NCI-H1694 treated with DMSO at 0.1 percent for 48 hours (cell line): ENCODE results near the gene SCD5.

Experiments
- DNase-seq: peaks from one replicate; lab custom pipeline; 2025; lab: John Stamatoyannopoulos, UW

Gene SCD5

DNA sequence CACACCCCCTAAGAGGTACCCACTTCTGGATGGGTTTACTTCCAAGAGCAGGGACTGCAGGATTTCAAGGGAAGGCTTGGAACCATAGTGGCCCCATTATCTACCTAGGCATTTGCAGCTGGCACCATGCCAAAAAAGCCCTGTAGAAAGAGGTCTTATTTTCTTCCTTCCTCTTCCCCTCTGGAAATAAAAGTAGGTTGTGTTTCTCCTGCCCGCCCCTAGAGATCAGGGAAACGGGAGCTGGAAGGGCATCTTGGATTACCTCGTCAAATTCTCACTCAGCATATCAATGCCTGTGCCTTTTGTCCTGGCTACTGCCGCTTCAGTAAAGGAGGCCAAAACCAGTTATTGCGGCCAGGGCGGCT is 1.6 kb downstream of the SCD5 start:
- DNase-seq = no peak

DNA sequence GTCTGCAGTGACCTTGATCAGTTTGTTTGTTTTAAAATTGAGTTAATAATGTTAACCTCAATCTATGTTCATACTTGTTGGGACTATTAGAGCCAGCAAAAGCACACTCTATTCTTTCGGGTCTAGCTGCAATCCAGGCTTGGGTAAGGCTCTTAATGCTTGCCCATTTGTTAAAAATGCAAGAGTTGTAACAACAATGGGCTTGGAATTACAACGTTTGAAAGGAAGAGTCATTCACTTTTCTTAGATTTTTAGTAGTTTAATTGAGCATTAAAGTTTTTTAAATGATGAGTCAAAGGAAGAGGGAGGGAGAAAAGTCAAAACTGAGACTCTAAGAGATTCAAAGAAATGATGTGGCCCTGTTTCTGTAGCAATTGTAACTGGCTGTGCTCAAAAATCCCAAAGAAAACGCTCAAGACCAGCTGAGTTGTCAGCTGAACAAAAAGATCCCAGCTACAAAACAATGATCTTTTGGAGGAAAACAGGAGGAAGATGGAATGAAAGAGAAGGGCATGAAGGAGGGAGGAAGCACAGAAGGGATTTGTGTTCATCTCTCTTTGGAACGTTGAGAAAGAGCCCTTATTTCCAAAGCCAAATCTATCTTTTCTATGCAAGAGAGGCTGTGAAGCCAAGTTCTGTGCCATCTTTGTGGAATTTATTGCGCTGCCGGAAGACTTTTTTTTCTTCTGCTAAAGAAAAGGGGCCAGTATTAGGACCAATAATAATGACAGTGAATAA is 5.5 kb downstream of the SCD5 start:
- DNase-seq = no peak

DNA sequence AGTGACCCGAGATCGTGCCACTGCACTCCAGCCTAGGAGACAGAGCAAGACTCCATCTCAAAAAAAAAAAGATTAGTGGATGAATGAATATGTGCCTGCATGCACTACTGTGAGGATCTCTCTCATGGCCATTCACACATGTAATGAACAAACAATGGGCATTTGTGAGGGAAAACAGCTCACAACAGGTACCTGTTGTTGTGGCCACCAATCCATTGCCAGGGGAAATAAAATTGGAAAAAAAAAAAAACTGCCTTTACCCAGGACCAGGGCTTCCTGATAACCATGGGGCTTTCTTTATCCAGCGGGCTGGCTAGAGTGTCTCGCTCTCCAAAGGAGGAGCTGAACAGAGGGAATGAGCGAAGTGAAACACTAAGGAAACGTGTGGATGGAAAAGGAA is 7.4 kb downstream of the SCD5 start:
- DNase-seq = no peak

DNA sequence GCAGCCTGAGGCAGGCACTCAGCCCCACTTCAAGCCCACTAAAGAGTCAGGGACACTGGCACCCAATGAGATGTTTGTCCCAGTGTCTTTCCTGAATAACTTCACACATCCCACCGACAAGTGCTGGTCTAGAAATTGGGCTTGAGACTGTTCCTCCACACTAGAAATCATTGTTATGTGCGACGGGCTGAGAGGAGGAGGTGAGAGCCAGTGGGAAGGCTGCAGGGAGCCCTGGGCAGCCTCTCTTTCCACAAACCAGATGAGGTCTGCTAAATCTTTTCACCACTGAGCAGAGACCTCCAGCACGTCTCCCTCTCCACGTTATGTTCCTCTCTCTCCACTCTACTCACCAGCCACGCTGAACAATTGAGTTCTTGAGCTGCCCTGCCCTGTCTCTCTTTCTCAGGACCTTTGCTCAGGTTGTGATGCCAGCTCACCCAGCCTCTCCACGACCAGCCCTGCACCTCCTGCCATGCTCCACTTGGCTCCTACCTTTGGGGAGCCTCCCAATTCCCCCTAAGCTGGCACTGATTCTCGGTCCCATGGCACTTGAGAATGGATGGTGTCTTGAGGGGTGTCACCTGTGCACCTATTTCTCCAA is 8.4 kb downstream of the SCD5 start:
- DNase-seq = no peak

DNA sequence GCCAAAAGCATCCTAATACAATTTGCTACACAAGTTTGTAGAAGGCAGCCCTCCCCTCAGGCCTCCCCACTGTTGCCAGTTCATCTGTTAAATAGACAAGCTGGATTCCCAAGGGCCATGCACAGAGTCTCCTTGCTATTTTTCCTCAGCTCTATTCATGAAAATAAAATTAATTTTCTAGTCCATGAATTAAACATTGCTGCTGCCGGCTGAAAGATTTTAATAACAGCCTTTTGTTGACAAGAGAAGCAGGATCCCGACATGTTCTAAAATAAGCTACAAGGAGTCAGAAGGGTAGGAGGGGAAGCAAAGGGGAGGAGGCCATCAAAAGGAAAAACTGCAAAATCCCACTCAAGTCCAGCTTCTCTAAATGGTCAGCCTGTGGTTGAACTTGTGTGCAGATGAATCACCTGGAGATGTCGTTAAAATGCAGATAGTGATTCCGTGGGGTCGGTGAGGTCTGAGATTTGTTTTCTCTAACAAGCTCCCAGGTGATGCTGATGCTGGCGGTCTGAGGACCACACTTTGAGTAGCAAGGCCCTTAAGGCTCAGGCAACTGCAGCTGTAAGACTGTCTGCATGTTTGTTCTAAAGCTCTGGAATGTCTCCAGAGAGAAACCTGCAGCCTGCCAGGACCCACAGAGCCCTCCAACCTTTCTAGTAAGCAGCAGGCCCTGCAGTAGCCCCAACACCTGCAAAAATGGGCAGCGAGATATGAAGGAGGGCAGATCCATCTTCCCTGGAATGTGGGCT is 9.4 kb downstream of the SCD5 start:
- no peak for DNase-seq

DNA sequence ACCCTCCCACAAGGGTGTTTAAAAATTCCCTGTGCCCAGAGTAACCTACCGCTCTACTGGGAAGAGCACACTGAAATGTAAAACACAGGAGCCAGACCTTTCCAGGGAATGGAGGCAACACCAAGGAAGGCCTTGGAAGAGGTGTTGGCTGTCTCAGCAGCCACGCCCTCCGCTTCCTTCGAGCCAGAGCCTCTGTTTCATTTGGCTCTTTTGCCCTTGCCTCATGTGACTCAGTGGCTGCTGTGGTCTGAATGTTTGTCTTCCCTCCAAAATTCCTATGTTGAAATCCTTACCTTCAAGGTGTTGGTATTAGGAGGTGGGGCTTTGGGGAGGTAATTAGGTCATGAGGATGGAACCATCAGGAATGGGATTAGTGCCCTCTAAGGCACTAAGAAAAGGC is 11.3 kb downstream of the SCD5 start:
- no peak for DNase-seq

DNA sequence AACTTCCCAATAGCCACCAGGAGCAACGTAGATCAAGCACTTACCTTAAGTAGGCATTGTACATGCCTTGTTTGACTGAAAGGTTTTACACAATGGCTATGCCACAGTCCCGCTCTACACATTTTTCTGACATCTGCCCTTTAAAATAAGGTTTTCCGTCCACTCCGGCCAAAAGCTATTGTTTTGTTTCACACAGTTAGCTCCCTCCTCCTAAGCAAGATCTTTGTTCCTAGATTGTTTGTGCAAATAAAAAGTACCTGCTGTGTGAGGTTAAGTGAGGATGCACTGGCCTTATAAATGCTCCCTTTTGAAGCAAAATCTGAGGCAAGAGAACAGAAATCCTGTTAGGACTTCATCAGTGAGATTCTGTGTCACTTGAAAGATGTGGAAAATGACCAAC is 11.8 kb downstream of the SCD5 start:
- no peak for DNase-seq

DNA sequence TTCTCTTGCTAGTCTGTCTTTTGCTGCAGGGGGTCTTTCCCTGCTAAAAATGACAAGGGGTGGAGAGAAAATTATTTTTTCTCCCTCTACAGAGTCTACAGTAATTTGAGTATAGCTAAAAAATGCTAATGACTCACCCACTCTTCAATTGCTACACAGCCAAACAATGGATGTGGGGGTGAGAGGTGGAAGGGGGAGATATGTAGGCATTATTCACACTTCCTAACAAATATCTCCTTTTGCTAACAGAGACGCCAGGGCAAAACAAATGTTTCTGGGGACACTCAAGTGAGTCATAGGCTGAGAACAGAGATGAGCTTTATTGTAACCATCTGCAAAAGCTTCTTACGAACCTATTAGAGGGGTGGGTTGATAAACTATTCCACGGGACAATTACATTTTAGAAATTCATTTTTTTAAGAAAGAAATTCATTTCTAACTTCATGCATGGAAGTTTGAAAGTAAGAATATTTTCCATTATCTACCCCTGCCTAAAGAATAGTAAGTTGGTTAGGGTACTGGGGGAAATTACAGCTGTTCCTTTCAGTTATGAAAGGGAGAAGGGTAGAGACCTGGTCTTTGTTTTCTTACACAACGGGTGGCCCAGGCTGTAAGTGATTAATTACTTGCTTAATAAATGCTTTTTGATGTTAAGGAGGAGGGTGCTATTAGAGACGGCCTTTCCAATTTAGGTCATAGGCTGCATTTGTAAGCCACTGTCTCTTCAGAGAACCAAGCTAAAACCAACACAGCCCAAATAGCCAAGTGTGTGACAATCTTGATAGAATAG is 12.8 kb downstream of the SCD5 start:
- DNase-seq = no peak

DNA sequence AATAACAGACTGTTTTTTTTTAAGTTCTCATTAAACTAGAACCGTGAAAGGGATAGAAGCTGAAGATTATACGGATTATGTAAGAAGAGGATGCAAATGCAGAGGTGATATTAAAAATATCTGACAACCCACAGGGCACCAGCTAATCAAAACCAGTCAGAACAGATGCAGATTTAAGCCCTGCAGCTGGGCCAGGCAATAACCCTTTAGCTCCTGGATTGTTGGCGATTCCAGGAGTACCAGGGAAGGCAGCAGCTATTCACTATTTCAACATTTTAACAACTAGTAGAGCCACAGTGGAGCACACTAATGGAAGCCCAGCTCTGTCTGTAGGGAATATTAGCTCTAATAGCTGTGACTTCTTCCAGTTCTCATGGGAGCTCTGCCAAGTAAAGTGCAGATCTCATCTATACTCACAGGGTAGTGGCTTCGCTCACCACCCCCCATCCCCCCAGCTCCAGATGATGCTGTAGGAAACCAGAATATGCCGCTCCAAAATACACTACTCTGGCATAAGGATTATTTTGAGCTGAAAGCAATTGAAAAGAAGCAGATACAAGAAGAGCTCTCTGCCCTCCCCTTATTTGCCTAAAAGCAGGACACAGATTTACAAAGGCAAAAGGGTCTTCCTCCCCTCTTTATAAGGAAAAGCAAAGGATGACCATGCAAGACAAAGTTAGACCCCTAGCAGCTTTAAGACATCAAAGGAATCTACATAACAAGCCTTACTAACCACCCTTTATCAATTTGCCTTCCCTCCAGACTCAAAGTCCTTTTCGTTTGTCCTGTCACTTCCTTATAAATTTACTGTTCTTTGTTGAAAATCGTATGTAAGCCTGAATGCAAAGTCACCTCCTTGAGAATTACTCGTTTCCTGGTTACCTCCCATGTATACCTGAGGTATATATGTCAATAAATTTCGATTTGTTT is 13.7 kb downstream of the SCD5 start:
- DNase-seq = no peak

DNA sequence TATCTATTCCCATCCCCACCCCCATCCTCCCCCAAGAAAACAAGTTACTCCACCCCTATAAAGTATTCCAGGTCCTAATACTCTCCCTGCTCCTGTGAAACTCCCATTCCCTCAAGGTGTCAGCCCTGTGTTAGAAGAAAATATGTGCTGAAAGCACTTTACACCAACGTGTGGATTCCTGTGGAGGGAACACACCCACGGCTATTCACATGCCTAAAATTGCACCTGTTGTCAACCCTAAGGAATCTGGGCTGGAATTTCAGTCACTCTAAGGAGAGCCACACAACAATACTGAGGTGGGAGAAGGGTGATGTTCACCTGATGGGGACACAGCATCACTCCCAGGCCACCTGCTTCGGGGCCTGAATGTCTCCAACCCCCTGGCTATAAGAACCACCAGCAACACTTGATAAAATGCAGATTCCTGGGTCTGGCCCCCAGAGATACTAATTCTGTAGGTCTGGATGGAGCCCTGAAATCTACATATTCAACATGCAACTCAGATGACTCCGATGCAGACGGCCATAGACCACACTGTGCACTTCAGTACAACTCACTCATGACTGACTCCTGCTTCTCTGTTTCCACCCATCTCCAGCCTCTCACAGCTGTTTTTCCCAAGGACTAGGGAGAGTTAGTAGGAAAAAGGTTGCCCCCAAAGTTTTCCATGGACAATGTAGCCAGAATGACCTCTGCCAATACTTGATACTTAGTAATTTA is 15.8 kb downstream of the SCD5 start:
- DNase-seq = no peak

DNA sequence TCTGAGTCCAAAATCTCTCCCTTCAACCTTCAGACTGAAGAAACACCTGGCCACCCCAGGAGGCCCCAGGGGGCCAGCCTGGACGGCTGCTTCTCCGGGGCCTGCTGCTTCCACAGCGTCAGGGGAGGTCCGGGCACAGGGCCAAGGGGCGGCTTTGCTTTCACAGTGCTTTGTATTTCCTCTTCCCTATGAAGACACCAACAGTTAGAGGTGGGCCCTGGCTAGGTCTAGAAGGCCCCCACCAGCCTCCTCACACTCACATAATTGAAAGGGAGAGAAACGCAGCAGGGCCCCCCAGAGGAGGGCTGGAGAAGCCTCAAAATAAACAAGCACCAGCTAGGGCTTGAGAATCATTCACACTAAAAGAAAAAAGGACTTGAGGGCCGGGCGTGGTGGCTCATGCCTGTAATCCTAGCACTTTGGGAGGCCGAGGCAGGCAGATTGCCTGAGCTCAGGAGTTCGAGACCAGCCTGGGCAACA is 17.8 kb downstream of the SCD5 start:
- DNase-seq = peak; percentile 53

DNA sequence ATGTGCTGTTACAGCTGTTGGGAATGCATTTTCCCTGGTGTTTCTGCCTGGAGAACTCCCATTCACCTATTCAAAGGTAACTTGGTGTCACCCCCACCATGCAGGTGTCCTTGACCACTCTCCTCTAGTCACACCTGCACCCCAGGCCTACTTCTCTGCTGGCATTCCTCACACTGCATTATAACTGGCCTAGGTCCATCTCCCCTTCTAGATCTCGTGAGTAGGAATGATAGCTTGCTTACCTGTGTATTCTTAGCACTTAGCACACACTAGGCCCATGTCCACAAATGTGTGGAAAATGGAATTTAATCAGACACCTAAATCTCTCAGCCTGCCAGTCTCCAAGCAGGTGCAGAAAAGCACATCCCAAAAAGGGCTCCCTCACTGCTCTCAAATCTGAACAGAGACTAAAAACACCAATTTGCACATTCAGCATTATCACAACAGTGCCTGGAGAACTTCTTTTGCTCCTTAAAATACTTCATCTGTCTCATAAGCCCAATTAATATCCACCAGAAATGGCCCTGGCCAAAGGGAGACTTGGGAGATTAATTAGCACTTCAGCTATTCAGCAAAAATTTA is 18.3 kb downstream of the SCD5 start:
- DNase-seq = no peak

DNA sequence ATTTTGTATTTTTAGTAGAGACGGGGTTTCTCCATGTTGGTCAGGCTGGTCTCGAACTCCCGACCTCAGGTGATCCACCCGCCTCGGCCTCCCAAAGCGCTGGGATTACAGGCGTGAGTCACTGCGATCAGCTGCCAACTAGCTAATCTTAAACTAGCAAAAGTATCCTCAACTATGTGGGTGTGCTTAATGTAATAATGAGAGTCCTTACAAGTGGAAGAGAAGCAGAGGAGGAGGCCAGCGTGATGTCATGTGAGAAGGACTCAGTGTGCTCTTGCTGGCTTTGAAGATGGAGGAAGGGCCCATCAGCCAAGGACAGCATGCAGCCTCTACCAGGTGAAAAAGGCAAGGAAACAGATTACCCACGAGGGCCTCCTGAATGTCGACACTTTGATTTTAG is 19.6 kb downstream of the SCD5 start:
- DNase-seq = no peak

DNA sequence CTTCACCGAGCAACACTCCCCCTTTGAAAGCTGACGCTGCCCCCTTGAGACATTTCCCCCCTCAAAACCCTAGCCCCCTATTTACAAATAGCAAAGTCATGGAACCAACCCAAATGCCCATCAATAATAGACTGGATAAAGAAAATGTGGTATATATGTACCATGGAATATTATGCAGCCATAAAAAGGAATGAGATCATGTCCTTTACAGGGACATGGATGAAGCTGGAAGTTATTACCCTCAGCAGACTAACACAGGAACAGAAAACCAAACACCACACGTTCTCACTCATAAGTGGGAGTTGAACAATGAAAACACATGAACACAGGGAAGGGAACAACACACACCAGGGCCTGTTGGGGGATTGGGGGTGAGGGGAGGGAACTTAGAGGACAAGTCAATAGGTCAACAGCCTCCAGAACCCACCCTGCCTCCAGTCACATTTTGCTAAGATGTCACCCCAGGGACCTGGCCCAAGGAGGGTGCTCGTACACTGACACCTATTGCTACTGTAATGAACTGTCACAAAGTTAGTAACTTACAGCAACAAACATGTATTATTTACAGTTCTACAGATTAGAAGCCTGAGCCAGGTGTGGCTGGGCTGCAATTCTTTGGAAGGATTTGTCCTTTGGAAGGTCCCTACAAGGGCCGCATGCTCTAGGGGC is 20.6 kb downstream of the SCD5 start:
- DNase-seq = no peak

DNA sequence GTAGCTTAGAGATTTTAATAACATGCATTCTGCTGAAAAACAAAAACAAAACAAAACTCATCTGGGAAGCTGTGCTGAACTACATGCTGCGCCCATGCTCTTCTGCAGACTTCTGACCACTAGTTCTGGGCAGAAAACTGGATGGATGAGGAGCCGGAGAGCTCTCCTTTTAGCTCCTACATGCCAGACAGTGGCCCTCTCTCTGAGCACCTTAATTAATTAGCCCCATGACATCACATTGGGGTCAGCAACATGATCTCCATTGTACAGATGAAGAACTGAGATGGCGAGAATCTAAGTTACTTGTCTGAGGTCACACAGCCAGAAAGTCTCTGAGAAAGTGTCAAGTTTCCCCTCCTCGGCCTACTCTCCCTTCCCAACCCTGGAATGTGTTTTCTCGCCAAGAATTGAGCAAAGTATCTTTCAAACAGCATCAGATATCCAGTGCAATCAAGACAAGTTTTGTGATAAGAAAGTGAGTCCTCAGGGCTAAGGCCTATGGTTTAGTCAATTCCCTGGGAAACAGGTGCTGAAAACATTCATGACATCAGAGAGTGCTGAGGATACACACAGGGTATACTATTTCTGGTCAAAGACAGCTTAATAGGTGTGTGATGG is 21.6 kb downstream of the SCD5 start:
- no peak for DNase-seq

DNA sequence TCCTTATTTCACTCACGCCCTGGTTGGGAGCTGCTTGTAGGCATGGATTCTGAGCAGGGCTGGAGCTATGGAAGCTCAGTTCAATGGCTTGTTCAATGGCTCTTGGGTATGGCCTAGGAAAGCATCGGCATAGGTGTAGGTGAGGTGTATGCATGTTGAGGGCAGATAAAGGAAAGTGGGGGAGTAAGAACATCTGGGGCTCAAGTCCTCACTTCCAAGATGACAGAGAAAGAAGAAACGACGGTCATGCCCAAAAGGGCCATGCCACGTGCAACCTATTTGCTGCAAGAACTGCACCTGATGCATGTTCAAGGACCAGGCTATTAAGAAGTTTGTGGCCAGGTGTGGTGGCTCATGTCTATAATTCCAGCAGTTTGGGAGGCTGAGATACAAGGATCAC is 23.4 kb downstream of the SCD5 start:
- DNase-seq = no peak

DNA sequence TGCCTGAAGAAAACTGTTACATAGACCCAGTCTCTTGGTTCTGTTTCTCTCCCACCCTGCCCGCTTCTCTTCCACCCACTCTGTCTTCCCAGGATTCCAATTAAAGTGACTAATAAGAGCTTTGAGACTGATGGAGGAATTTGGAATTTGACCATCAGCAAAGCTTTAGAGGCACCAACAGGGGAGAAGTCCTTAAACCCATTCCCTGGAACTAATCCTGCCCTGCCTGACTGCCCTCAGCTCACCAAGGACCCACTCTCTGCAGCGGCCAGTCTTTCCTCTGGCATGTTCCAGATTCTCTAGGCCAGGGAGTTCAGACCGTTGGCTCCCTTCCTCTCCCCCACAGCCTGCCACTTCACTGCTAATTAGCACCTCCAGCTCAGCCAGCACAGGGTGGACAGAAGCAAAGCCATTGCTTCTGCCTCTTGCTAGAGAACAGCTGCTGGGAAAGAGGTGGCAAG is 23.9 kb downstream of the SCD5 start:
- DNase-seq = no peak

DNA sequence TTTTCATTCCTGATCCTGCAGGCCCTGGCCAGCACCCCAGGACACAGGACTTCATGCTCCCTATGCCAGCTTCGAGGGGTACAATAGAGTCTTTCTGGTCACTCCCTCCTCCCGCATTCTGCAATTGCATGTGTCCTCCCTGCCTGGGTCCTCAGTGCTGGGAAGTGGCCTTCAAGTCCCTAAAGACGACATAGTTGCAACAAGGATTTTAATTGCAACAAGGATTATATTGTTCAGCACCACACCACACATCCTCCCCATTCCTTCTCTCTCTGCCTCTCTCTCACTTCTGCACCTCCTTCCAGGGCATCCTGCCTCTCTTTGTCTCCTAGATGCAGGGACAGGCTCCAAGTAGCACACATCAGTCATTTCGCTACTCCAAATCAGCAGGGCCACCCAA is 25.5 kb downstream of the SCD5 start:
- no peak for DNase-seq

DNA sequence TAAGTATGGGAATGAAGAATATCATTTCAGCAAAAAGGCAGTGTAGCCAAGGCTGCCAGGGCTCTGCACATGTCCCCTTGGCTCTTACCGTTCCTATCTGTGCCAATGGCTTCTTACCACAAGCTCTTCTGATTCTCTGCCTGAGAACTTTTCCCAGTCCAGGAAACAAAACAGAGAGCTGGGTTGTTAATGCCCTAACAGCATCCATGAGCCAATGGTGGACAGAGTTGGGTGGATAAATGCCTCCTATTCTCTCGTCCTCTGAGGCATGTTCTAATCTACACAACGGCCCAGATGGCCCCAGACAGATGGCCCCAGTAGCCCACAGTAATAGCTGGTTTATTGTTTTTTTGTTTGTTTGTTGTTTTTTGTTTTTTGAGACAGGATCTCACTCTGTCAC is 28.0 kb downstream of the SCD5 start:
- no peak for DNase-seq
